Ectodermal cell (in vitro differentiated cells): ENCODE data around the gene INPP5E.

ENCODE experiments used
- H3K27ac ChIP-seq: 2 replicates; pipeline ENCODE4 v1.7.0; 2013; ENCODE audit warnings: mild to moderate bottlenecking, low read depth, low read length; ENCODE audit not compliant: insufficient read depth, poor library complexity, severe bottlenecking
- H3K27me3 ChIP-seq: 2 replicates; pipeline ENCODE4 v1.7.0; 2013; ENCODE audit warnings: mild to moderate bottlenecking, low read length; ENCODE audit not compliant: insufficient read depth, control insufficient read depth, poor library complexity, severe bottlenecking
- H3K36me3 ChIP-seq: one replicate; pipeline ENCODE4 v1.7.0; 2013; ENCODE audit warnings: low read length; ENCODE audit not compliant: control insufficient read depth, insufficient read depth
- H3K4me1 ChIP-seq: one replicate; pipeline ENCODE4 v1.7.0; 2013; ENCODE audit warnings: low read length; ENCODE audit not compliant: control insufficient read depth, insufficient read depth
- H3K4me3 ChIP-seq: 2 replicates; pipeline ENCODE4 v1.7.0; 2013; ENCODE audit warnings: low read depth, low read length, control low read depth; ENCODE audit not compliant: insufficient read depth
- H3K9me3 ChIP-seq: 2 replicates; pipeline ENCODE4 v1.7.0; 2013; ENCODE audit warnings: mild to moderate bottlenecking, low read length, moderate library complexity; ENCODE audit not compliant: control insufficient read depth
- WGBS, 2 experiments: methylation state at CpG; one replicate each; pipeline ENCODE4 v1.1.7; 2013; ENCODE audit warnings: missing lambda C conversion rate in 2 of 2; 5-methylcytosine and 5-hydroxymethylcytosine counted together

INPP5E gene

GRCh38 chr9:136437839-136438547 lies 1.7 kb downstream of the INPP5E start:
- Histone ChIP-seq H3K9me3 (no peaks in the 10 kb centered on the region), H3K4me1 (peaks cover 8% of the 10 kb centered on the region), H3K27me3 (no peaks in the 10 kb centered on the region), H3K4me3 (peak overlapping the region; percentile 86), H3K27ac (no peak overlapping the region), H3K36me3 (no peaks in the 10 kb centered on the region)
- 60 to 62% methylated on average over 37 of the region's 37 CpGs for WGBS, 2 experiments

GRCh38 chr9:136437430-136437829 lies 2.2 kb downstream of the INPP5E start:
- 94 to 96% methylated on average over 8 of the region's 8 CpGs for WGBS, 2 experiments
- Histone ChIP-seq H3K9me3 (no peaks in the 10 kb centered on the region), H3K27ac (no peak overlapping the region), H3K4me1 (peaks cover 8% of the 10 kb centered on the region), H3K36me3 (no peaks in the 10 kb centered on the region), H3K27me3 (no peaks in the 10 kb centered on the region), H3K4me3 (peak overlapping the region; percentile 86)

DNA sequence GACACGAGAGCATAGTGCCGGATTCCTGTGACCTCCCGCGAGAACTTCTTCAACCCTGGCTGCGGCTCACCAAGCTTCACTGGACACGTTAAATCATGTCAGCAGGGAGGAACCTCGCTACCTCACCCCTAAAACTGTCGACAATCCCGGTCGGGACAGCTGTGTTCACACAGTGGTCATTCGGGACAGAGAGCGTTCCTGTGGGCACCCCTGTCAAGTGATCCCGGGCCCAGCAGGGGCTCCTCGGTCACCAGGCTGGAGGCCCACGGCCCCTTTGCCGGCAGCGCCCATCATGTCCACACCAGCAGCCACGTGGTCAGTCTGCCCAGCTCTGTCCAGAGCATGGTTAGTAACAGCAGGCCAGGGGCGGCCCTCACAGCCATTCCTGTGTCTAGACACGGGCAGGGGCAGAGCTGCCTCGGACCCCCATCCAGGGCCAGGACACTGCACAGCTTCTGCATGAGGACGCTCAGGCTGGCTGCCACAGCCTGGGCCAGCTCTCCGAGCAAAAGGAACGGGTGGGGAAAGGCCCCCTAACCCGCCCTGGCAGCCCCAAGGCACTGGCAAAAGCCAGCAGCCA lies 3.5 kb downstream of the INPP5E start:
- H3K27ac ChIP-seq: no peak overlapping the region
- no peaks in the 10 kb centered on the region for H3K36me3 ChIP-seq
- 86% methylated on average over 25 of the region's 25 CpGs for WGBS, 2 experiments
- peaks cover 8% of the 10 kb centered on the region for H3K4me1 ChIP-seq
- no peak overlapping the region for H3K4me3 ChIP-seq
- H3K9me3 ChIP-seq: no peaks in the 10 kb centered on the region
- H3K27me3 ChIP-seq: no peaks in the 10 kb centered on the region

DNA sequence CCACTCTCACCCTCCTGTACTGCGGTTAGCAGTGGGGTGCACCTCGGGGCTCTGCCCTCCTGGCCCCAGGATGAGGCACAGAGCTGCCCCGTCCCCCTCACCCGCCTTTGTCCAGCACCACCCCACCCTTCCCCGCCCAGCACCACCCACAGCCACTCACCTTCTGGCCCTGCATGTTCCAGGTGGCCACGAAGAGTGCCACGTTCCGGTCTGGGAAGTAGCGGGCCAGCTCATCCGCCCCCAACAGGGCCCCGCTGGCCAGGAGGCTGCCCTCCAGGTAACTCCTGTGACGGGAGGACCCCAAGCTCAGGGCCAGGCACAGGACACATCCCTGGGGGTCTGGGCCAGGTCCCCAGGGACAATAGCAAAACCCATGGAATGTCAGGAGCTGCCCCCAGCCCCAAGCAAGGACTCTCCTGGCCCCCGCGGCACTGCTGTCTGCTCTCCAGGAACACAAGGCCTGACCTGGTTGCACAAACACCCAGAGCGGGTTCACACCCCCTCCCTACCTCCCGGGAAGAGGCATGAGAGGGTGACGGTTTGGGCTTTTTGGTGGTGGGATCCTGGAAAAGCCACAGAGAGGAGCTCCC lies 5.0 kb downstream of the INPP5E start:
- no peak overlapping the region for H3K4me3 ChIP-seq
- peaks cover 10% of the 10 kb centered on the region for H3K36me3 ChIP-seq
- H3K27me3 ChIP-seq: no peaks in the 10 kb centered on the region
- H3K9me3 ChIP-seq: no peaks in the 10 kb centered on the region
- H3K4me1 ChIP-seq: peaks cover 8% of the 10 kb centered on the region
- H3K27ac ChIP-seq: no peak overlapping the region
- 95 to 96% methylated on average over 17 of the region's 17 CpGs for WGBS, 2 experiments

DNA sequence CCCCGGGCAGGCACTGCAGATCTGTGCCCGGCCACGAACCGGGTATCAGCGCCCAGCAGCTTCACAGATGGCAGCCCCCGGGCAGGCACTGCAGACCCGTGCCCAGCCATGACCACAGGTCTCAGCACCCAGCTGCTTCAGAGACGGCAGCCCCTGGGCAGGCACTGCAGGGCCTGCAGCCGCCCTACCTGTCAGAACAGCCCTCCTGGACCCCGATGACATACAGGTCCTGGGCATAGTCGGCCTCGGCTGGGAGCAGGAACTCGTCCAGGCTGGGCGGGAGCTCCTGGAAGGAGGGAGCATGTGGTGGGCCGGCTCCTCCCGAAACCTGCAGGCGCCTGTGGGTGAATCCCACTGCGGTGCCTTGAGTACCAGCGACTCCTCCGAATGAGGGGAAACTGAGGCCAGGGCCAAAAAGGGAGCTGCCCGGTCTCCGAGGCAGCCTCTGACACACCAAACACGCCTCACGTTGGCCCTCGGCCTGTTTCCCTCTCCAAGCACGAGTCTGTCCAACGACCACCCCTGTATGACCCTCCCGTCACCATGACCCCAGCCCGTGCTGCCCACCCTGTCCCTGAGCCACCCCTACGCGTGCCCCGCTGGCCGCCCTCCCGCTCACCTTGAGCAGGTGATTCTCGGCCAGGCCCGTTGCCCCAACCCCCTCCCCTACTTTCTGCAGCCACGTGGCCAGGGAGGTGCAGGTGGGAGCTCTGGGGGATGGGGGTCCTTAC lies 5.6 kb downstream of the INPP5E start:
- H3K9me3 ChIP-seq: no peaks in the 10 kb centered on the region
- no peak overlapping the region for H3K27ac ChIP-seq
- H3K27me3 ChIP-seq: no peaks in the 10 kb centered on the region
- peaks cover 17% of the 10 kb centered on the region for H3K36me3 ChIP-seq
- H3K4me1 ChIP-seq: peaks cover 8% of the 10 kb centered on the region
- WGBS, 2 experiments: 95 to 96% methylated on average over 37 of the region's 37 CpGs
- no peak overlapping the region for H3K4me3 ChIP-seq

DNA sequence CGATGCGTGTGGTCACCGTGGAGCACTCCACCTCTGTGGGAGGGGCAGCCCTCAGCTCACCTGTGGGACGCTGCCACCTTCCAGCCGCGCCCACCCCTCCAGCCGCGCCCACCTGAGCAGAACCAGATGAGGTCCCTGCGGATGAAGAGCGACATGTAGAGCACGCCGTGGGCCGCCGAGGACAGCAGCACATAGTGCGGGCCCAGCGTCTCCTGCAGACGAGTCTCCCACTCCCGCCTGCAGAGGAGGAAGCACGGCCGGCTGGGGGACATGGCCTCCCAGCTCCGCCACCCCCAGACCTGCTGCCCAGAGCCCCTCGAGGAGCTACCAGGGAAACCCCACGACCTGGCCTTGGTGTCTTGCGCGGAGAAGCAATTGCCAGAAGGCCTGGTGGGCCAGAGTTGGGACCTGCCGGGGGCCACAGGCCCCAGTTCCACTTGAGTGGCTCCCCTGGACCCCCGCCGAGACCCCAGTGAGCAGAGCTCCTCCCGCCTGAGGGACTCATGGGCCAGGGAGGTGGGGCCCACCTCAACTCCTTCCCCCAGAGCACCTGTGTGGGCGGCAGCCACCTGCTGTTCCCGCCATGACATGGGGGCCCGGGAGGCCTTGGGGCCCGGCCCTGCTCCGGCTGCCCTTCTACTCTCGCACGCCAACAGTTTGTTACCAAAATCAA lies 6.5 kb downstream of the INPP5E start:
- H3K4me1 ChIP-seq: peaks cover 8% of the 10 kb centered on the region
- WGBS, 2 experiments: 89 to 90% methylated on average over 36 of the region's 36 CpGs
- H3K36me3 ChIP-seq: peaks cover 17% of the 10 kb centered on the region

GRCh38 chr9:136432591-136432990 lies 7.1 kb downstream of the INPP5E start:
- Histone ChIP-seq H3K36me3 (peaks cover 17% of the 10 kb centered on the region), H3K4me1 (peaks cover 2% of the 10 kb centered on the region), H3K4me3 (no peak overlapping the region), H3K9me3 (no peaks in the 10 kb centered on the region), H3K27ac (no peak overlapping the region), H3K27me3 (no peaks in the 10 kb centered on the region)
- 85 to 86% methylated on average over 26 of the region's 26 CpGs for WGBS, 2 experiments

More for the DNA sequence above, 6.5 kb downstream of the INPP5E start:
- Histone ChIP-seq H3K4me3 (no peak overlapping the region), H3K27ac (no peak overlapping the region), H3K9me3 (no peaks in the 10 kb centered on the region), H3K27me3 (no peaks in the 10 kb centered on the region)

DNA sequence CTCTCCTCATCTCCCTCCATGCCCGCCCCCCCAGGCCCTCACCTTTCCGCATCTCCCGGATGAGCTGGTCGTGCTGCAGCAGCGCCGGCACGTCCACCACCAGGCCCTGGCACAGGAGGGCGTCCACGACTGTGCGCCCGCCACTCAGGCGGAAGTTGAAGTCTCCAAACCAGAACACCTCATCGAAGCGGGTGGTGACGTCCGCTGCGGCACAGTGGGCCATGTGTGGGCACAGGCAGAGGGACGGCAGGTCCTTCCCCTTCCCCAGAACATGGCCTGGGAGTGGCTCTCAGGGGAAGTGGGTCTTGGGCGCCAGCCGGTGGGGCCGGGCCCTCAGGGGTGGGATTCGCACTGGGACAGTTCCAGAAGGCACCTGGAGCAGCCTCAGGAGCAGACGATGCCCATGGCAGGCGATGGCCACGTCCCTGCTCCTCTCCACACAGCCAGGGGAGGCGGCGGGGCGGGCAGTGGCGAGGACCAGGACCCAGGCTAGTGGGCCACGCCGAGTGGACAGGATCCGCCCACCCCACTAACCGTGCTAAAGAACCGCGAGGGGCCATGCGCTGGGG lies 7.8 kb downstream of the INPP5E start:
- no peak overlapping the region for H3K4me3 ChIP-seq
- 96 to 97% methylated on average over 36 of the region's 36 CpGs for WGBS, 2 experiments
- H3K27ac ChIP-seq: no peak overlapping the region
- no peaks in the 10 kb centered on the region for H3K9me3 ChIP-seq
- no peaks in the 10 kb centered on the region for H3K4me1 ChIP-seq
- peaks cover 17% of the 10 kb centered on the region for H3K36me3 ChIP-seq
- H3K27me3 ChIP-seq: no peaks in the 10 kb centered on the region

DNA sequence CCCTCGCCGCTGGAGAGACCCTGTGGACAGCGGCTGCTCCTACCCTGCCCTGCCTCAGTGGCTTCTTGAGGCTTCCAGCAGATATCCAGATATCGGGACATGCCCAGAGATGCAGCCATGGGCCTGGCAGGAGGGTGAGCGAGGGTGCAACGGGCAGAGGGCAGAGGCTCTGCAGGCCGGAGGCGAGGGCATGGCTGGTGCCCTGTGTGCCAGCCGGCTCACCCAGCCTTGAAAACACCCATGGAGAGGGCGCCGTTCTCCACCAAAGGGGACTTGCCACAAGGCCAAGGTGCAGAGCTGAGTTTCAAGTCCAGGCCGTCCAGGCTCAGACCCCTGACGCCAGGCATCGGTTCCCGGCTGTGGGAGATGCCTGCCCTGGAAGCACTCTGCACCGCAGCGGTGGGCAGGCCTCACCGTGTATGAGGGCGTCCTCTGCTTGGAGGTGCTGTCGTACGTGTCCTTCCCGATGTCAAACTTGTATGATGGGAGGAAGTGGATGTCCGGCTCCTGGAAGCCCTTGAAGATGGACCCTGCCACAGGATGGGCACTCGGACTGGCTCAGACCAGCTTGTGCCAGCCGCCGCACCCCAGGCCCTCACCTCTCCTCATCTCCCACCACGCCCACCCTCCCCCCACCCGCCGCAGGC lies 8.9 kb downstream of the INPP5E start:
- whole genome bisulfite sequencing, 2 experiments: 95 to 97% methylated on average over 24 to 26 of the region's 29 CpGs
- Histone ChIP-seq H3K27me3 (no peaks in the 10 kb centered on the region), H3K4me1 (no peaks in the 10 kb centered on the region), H3K9me3 (no peaks in the 10 kb centered on the region), H3K4me3 (no peak overlapping the region), H3K27ac (no peak overlapping the region), H3K36me3 (peaks cover 17% of the 10 kb centered on the region)
